Cerebellar cortex (tissue), 1 donor: ENCODE data around the gene SRXN1.

Experiments used
- DNase-seq: peaks from one replicate; pipeline ENCODE4 v3.0.0-alpha.2; 2015; ENCODE audit warnings: low spot score

SRXN1 gene

GRCh38 chr20:675453-676314 lies 22.7 kb upstream of the SRXN1 start, which contains the start of gene SCRT2:
Gene SCRT2, minus strand, starts transcription at chr20:675802. Its CDS starts 201 bp downstream, at chr20:675601.
- peak; percentile 41 for DNase-seq

DNA sequence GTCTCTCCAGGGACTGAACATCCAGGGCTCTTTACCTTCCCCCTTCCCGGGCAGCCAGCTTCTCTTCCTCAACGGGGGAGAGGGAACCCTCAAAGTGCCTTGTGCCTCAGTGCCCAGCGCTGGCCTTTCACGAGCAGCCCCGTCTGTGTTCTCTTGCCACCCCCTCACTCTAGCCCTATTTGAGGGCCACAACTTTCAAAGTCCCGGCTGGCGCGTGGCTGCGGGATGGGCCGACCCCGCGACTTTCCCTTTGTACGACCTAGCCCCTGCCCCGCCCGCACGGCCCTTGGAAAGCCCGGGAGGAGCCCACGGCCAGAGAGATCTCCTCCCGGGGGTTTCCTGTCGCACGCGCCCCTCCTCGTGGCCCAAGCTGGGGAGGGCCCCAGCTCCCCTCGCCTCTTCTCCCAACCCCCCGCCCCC lies 22.0 kb upstream of the SRXN1 start:
- no peak for DNase-seq

DNA sequence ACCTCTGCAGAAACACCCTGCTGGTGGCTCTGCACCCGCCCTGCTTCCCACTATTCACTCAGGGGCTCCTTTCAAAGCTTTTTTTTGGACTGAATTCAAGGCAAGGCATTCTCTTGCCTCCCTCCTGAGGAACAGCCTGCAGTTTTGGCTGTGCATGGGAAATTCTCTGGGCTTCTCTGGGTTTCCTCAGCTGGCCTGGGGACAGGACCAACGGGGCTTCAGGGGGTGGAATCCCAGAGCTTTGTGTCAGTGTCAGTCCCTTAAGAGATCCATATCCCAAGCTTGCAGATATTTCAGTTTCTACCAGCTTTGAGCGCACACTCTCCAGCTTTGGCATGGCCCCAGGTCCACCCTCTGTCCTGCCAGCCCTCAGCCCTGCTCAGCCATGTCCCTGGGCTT lies 20.6 kb upstream of the SRXN1 start:
- DNase-seq: peak; percentile 36

DNA sequence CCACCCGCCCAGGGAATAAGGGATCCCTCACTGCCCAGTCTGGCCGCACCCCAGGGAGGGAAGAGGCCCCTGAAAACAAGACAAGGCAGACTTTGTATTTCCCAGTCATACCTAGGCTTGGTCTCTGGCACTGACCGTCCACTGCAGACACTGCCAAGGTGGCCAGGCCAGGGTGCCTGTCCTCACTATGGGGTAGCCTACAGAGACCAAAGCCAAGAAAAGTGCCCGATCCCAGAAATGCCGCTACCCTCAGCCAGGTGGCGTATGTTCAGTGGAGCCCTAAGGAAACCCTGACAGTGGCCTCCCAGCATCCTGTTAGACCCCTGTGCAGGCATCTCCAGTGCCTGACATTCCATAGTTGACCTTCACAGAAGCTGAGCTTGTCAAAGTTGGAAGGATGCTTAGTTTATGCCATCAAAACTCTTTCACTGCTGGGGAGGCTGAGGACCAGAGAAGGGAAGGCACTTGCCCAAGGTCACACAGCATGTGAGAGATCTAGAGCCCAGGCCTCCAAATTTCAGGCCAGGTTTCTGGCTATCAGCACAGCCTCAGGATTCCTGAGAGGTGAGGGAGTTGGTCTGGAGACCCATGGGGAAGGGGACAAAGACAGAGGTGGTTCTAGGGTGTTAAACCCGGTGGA lies 20.1 kb upstream of the SRXN1 start:
- no peak for DNase-seq

DNA sequence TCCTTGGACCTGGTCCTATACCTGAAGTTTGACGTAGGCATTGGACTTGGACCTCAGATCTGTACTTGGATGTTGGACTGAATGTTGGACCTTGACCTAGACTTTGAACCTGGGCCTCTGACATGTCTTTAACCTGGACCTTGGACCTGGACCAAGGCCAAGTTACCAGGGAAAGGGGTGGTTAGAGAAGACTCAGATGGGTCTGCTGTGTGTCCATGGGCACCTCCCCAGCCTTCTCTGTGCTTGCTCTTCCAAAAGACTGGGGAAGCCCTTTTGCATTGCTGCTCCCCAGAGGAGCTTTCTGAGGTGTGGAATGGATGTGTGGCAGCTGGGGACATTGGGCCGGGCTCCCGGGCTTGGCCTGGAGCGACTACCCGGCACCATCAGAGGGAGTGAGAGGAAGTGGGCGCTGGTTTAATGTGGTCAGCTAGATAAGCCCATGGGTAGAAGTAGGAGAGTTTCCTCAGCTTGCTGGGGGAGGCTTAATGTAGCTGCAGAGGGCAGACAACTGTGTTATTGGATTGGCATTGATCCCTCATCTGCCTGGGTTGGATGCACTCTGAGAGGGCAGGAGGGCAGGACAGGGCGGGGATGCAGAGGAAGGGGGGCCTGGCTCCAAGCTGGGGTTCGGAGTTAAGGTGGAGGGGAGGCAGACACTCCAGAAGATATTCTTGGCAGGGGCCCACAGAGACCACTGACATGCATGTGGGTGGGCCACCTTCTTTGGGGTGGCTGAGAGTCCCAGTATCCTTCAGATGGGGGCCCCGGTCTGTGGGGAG lies 18.4 kb upstream of the SRXN1 start:
- DNase-seq: no peak

DNA sequence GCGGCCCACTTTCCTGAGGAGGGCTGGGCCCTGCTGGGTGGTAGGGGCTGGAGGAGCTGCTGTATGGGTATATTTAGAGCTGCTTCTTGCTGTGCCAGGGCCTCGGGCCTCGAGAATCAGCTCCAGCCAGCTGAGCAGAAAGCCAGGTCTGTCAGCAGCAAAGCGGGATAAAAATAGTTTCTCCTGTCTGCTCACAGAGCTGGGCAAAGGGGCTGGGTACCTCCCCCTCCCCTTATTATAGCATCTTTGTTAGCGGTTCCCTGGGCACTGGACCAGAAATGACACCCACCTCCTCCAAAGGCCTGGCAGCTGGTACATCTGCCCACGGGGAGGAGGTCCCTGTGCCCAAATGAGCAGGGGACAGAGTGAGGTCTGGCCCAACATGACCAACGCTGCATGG lies 16.6 kb upstream of the SRXN1 start:
- no peak for DNase-seq

DNA sequence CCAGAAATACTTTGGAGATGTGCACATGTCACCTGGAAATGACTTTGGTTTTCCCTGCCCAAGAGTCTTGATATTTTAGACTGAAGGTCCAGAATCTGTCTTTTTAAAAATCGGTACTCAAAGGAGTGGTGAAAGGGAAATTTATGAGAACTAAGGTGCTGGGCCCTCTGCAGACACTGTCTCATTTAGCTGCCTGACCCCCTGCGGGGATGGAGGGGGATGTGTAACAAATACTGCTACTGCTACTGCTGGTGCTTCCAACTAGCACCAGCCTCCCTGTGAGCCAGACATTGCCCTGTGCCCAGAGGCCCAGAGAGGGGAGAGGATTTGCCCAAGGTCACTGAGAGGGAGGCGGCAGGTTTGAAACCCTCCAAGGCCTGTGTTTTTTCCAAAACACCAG lies 15.6 kb upstream of the SRXN1 start:
- DNase-seq: no peak

DNA sequence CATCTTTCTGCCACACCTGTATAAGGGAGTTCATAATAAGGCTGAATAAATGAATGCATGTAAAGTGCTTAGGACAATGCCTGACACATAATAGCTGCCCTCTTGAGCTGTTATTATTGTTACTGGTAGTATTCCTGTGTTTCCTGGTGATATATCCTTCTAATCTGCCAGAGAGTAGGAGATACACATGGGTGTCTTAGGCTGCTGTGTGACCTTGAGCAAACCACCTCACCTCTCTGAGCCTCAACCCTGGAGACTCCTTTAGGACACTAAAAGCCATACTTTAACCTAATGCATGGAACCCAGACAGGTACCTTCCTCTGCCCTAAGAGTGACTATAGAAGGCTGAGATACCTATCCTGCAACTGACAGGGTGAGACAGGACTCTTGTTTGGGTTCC lies 15.1 kb upstream of the SRXN1 start:
- no peak for DNase-seq

GRCh38 chr20:667351-668034 lies 14.5 kb upstream of the SRXN1 start:
- DNase-seq: peak; percentile 58

DNA sequence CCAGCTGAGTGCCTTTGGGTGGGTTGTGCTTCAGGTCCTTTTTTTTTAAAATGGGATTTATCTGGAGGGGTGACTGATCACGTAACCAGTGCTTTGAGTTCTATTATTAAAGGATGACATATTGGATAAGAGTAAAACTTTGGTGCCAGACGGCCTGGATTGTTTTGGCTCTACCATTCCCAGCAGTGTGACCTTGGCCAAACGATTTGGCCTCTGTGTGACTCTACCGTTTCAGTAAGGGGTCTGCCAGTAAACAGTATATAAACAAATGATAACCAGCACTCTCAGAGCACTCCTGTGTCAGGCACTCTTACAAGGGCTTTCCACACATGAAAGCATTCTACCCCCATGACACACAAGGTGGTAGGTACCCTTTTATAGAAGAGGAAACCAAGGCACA lies 13.9 kb upstream of the SRXN1 start:
- no peak for DNase-seq

DNA sequence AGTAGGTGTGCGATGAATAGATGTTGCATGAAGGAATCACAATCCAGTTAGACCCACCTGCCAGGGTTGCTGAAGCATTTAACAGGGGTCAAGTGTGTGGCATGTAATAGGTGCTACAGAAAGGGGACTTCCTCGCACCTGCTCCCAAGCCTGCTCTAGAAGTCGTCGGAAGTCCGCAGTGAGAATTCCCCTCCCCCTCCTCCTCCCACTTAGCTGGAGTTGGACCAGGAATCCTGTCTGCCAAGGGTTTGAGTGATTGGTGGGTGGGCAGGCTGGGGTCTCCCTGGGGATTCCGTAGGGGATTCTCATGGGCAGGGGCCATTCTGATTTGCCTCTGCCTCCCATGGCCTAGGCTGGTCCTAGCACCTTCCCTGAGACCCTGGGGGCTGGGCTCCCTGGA lies 12.3 kb upstream of the SRXN1 start:
- DNase-seq: no peak

DNA sequence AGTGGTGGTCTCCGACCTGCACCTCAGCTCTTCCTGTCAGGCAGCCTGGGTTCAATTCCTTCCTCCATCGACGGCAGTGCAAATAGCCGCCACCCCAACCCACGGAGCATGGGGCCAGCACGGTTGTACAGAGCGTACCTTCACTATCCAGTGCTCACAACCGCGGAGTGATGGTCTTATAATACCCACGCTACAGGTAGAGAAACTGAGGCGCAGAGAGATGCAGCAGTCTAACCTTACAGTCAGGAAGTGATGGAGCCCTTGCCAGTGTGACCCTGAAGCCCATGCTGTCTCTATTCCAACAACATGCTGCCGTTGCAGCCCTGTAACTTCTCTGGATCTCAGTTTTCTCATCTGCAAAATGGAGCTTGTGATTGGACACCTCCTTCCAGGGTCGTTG lies 11.6 kb upstream of the SRXN1 start:
- DNase-seq: no peak

- no peak for DNase-seq
Observed at GRCh38 chr20:664151-664550, 11.2 kb upstream of the SRXN1 start.

DNA sequence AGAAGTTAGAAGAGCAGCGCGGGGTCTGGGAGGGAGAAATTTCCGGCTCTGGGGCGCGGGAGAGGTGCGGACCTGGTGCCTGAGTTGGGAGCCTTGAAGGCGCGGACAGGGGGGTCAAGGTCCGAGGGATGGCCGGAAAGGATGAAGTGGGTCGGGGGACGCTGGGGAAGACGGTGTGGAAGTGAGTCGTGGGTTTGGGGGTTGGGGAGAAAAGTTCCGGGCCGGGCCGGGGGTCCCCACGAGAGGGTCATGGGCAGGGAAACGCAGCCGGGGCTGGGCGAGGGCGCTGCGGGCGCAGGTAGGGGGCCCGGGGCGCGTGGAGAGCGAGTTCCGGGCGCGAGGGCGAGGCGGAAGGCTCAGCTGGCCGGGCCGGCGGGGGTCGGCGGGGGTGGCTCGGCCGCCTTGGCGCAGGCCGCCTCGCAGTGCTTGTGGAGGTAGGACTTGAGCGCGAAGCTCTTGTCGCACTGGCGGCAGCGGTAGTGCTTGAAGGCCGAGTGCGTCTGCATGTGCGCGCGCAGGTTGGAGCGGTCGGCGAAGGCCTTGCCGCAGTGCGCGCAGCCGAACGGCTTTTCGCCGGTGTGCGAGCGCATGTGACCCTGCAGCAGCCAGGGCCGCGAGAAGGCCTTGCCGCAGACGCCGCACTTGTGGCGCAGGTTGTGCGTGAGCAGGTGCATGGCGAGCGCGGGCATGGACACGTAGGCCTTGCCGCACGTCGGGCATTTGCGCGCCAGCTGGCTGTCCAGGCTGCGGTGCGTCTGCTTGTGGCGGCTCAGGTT lies 10.5 kb upstream of the SRXN1 start:
- DNase-seq: no peak

- DNase-seq: no peak
Observed at GRCh38 chr20:662277-663192, 9.5 kb upstream of the SRXN1 start.

DNA sequence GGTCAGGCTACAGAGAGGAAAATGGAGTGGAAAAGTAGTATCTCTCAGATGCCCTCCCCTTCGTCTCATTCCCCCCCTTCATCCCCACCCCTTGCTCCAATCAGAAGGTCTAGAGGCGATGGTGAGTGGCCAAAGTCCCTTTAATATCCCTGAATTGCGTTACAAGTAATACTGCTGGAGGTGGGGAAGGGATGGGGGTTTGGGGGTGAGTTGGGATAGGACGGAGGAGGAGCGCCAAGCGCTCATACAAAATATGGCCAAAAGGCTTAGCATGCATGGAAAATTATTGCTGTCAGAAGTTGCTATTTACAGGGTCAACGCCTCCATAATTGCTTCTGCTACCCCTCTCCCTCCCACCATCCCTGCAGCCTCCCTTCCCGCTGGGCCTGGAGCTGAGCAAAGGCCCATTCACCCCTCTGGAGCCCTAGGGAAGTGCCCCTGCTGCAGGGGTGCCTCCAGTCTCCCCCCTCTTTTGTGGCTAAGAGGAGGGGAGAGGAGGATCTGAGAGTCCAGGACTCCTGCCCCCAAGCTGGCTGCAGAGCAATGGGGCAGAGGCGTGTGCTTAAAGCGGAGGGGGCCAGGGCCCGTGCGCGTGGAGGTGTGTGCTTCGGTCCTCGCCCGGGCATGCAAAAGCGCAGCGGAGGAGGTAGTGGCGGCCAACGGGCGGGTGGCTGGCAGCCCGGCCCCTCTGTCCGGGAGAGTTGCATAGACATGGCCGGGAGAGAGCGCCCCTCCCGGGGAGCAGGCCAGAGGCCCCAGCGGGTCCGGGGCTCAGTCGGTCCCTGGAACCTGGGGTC lies 8.7 kb upstream of the SRXN1 start:
- no peak for DNase-seq

- DNase-seq: no peak
Observed at GRCh38 chr20:658731-659291, 5.8 kb upstream of the SRXN1 start.

GRCh38 chr20:658202-658601 lies 5.2 kb upstream of the SRXN1 start:
- no peak for DNase-seq
